NT2/D1 (cell line): ENCODE measurements around the gene DENND6A.

Experiments used
- SUZ12 ChIP-seq: IDR thresholded peaks from 2 replicates; pipeline ENCODE4 v1.6.1; 2011; ENCODE audit not compliant: insufficient read length, insufficient read depth; ENCODE audit errors: extremely low read depth
- YY1 ChIP-seq: IDR thresholded peaks from 2 replicates; pipeline ENCODE4 v1.6.1; 2011; ENCODE audit not compliant: insufficient read length, insufficient read depth
- ZNF274 ChIP-seq: IDR thresholded peaks from 2 replicates; pipeline ENCODE4 v1.6.1; 2011; ENCODE audit warnings: mild to moderate bottlenecking, low read depth, low read length

GRCh38 chr3:57689367-57690053 is 3.4 kb downstream of the DENND6A start:
- TF ChIP-seq SUZ12 (no peak), YY1 (no peak), ZNF274 (no peak)
